ENCODE data around the gene TVP23A.
"Not testable (repeated sequence)": the region's sequence is repeated elsewhere in the genome, so short reads cannot be mapped to it uniquely, and the experiment has no call there.

TVP23A gene

DNA sequence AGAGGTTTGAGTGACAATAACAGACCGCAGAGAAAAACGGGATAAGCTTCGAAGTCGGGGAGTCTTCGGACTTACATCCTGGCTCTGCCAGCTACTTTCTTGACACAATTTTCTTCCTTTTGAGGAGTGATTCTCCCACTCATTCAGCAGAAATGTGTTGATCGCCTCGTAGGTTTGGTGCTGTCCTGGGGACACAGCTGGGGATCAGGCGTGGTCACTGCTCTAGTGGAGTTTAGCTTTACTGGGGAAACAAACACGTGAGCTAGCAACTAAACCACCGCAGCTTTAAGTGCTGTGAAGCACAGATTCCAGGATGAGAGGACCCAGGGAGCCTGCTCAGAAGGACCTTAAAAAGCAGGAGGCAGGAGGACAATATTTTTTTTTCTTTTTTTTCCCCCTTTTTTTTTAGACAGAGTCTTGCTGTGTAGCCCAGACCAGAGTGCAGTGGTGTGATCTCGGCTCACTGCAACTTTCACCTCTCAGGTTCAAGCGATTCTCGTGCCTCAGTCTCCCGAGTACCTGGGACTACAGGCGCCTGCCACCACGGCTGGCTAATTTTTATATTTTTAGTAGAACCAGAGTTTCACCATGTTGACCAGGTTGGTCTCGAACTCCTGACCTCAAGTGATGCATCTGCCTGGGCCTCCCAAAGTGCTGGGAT, 74.1 kb downstream of the TVP23A start:
- DNase-seq, result no peak

DNA sequence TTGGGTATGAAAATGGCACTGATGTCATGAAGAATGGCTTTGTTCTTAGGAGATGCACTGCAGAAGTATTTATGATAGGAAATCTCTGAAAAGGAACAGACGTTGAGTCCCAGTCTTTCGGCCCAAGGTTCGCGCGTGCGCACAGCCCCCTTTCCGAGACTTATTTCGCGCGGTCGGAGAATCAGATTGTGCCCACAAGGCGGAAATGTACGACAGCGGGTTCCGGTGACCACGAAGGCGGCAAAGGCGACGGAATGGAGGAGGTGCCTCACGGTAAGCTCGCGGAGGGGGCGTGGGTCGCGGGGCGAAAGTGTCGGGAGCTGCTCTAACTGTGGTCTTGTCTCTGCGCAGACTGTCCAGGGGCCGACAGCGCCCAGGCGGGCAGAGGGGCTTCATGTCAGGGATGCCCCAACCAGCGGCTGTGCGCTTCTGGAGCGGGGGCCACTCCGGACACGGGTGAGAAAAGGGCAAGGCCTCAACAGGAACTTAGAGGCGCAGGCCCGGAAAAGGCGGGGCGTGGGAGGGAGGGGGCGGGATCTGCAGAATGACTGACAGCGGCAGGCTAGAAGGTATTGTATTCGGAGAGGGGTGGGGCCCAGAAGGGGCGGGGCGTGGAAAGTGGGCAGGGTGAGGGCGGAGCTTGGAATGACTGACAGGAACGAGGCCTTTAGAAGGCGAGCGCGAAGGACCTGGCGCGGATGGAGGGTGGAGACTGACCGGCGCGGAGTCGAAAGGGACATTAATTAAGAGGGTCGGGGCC, 74.8 kb downstream of the TVP23A start, which contains the start of gene NUBP1:
NUBP1 (plus strand) TSS at position 233 of the 760 bp plus-strand sequence; CDS start at position 255, 22 bp downstream.
- DNase-seq, result peak; percentile 72

DNA sequence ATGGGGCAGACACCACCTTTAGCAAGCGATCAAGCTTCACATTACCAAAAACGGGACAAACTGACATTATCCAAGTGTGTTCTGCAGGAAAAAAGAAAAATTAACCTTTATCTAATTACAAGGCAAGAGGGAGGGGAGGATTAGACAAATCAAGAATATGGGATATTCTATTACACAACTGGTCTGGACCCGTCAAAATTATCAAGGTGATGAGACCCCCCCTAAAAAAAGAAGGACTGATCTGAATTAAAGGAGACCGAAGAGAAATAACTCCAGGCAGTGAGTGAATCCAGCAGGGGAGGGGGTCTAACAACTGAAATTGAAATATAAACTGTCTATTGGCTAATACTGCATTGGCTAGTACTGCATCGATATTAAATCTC, 75.4 kb downstream of the TVP23A start:
- DNase-seq, result no peak

DNA sequence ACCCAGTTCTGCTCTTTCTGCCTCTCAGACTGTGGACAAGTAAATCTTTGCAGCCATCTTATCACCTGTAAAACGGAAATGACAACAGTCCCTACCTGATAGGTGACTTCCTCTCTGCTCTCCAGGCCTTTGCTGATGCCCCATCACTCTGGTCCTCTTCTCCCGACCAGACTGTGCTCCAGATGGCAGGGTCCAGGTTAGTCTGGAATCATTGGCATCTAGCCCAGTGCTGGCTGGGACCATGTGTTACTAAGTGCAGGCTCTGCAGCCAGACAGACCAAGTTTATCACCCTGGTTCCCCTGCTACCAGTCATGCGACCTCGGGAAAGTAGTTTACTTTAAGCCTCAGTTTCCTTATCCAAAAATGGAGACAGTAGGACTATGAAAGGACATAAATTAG, 76.8 kb downstream of the TVP23A start:
- DNase-seq, result no peak

DNA sequence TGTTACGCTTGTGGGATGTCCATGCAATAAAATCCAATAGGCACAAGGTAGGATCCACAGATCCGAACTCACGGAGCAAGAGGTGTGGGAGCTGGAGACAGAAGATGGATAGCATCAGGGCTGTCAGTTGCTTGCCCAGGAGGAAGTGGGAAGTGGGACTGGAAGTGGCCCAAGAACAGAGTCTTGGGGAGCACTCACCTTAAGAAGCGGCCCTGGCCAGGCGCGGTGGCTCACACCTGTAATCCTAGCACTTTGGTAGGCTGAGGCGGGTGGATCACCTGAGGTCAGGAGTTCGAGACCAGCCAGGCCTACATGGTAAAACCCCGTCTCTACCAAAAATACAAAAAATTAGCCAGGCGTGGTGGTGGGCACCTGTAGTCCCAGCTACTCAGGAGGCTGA, 77.3 kb downstream of the TVP23A start:
- DNase-seq, result not testable (repeated sequence)

DNA sequence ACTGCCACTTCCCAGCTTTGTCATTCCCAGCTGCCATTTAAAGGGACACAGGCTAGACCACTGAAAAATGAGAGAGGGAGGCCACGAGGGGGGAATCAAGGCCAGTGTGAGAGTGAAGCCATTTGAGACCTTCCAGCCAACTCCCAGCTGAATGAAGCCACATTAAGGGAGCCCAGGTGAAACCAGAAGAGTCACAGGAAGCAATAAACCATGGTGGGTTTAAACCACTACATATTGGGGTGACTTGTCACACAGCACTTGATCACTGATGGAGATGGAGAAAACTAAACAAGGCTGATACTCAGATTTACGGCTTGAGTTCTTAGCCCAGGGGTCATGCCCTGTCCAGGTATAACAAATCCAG, 77.8 kb downstream of the TVP23A start:
- no peak for DNase-seq

DNA sequence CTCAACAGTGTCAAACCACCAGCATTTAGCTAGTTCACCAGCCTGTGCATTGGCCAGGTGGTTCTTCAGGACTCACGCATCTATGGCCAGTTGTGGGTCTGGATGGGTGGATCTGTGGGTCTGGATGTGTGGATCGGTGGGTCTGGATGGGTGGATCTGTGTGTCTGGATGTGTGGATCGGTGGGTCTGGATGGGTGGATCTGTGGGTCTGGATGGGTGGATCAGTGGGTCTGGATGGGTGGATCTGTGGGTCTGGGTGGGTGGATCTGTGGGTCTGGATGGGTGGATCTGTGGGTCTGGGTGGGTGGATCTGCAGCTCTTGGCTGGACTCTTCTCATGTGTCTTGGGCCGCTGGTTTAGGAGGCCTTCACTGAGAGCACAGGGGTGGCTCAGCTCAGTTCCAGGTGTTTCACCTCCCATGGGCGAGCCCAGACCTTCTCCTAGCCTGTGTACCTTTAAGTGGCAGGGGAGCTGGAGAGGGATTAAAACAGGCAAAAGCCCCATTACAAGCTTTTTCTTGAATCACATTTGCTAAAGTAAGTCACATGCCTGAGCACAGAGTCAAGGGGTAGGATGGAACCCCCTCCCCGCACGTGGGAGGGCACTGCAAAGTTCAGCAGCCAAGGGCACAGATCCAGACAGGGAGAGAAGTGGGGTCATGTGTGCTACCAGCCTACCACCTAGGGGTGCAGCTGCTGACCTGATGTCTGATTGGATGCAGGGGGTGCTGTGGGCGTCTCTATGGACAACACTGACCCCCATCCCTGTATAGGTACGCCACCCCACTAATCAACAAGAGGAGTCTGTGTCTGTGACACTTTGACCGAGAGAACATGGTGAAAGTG, 78.4 kb downstream of the TVP23A start:
- no peak for DNase-seq

DNA sequence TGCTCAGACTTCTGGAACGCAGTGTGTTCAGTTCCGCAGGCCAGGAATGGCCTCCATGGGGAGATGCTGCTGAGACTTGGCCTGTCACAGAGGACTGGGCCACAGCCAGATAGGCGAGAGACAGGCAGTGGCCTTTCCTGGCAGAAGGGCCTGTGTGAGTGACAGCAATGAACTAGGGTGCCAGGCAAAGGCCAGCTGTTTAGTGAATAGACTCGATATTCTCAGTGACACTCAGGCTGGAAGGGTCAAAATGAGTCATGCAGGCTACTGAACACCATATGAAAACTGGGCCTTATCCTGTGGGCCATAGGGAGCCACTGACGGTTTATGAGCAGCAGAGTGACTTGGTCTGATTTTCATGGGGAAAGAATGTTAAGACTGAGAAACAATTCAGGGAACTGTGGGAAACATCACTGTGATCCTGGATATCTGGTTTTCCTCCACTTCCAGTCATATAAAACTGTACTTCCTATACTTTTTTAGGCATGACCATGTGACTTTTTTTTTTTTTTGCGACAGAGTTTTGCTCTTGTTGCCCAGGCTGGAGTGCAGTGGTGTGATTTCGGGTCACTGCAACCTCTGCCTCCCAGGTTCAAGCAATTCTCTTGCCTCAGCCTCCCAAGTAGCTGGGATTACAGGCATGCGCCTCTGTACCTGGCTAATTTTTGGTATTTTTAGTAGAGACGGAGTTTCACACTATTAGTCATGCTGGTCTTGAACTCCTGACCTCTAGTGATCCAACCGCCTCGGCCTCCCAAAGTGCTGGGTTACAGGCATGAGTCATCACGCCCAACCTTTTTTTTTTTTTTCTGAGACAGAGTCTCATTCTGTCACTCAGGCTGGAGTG, 80.1 kb downstream of the TVP23A start:
- DNase-seq, result no peak

DNA sequence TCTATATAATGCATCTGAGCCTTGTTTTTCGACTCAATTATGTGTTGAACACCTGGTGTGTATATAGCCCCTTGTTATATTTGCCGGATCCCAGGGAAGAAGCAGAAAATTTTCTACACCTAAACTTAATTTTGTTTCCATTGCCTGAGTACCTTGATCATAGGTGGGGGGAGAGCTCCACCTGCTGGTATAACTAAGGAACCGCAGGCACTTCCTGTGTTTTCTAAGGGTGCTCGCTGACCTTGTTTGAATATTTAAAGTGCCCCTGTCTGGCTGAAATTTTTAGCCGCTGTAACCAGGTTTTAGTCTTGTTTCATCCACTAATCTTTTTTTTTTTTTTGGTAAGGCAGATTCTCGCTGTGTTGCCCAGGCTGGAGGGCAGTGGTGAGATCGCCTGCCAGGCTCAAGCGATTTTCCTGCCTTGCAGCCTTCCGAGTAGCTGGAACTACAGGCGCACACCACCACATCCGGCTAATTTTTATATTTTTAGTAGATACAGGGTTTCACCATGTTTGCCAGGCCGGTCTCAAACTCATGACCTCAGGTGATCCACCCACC, 81.4 kb downstream of the TVP23A start:
- peak; percentile 14 for DNase-seq

DNA sequence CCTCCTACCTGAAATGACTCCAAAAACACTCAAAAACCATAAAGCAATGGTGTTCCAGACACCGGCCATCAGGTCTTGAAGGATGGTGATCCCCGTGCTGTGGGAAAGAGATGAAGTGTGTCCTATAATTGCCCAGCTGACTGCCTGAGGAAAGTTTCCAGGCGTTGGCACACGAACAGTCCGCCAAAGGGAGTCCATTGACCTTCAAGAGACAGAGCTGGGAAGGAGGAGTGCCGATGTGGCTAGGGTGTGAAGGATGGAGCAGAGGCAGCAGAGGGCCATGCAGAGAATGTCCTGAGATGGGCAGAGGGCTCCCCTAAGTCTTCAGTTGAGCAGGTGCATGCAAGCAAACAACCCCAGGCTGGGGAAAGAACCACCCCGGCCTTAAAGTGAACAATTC, 86.8 kb downstream of the TVP23A start:
- DNase-seq, result no peak

DNA sequence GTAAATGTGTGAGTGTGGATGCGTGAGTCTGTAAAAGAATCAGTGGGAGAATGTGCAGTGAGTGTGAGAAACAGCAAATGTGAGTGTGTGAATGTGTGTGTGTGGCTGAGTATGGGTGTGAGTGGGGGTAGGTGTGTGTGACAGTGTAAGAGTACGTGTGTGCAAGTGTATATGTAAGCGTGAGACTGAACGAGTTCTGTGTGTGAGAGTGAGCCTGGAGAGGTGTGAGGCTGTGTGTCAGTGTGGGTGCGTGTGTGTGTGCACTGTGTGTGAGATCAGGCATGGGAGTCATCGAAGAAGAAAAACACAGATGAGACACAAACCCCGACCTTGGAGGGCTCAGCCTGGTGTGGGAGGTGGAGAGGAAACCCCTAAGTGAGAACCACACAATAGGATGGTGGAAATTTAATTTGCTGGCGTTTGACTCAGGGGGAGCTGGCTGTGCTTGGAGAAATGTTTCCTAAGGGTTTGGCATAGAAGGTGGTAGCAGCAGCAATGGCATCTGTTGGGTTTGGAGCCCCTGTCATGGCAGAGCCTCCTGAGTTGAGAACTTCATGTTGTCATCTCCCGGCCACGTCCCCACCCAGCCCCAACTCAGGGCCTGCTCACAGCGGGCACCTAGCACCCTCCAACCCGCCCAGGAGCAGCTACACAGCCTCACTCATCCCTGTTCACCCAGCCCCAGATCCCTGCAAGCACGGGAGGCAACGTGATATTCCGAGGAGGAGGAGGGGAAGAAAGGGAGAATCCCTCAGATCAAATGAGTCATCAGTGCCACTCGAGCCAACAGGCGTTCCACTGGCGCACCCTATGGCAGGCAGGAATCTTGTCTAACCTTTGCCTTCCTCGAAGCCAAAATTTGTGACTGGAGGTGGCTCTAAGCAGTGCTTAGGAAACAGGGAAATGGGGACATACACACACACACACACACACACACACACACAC, 89.2 kb downstream of the TVP23A start:
- no peak for DNase-seq

DNA sequence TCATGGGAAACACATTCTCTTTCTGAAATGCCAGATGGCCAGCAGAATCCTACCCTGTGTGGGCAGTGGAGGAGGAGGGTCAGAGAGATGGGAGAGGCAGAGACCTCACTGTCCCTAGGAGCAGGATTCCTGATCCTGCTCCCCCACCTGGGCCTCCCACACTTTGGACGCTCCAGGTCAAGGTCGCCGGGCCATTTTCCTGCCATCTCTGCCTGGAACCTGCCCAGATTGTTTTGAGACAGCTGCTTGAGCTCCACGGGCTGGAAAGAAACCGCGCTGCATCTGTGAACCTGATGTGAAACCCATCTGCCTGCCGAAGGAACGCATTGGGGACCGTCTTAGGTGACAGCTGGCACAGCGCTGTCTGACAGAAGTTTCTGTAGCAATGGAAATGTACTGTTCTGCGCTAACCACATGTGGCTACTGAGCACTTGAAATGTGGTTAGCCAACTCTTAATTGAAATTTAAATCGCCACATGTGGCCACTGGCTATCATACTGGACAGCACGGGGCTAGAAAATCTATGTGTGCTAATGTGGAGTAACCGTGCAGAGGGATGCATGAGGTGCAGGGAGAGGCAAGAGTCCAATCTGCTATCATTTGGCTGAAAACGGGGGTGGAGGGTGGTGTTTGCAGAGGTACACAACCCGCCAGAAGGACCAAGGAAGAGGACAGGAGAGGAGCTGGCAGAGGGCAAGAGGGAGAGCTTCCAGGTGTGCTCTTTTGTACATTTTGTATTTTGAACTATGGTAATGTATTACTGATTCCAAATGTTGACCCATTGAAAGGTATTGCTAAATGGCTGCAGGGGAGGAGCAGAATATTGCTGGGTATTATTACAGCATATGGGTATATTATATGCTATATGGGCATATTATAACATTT, 90.3 kb downstream of the TVP23A start:
- DNase-seq, result no peak
